Hematopoietic multipotent progenitor cell (in vitro differentiated cells): Measurements from ENCODE around the gene NOTO. TPM values are rescaled to one million over a fixed set of nuclear protein-coding genes. Genes with fewer than 3 reads are reported as not detected.
"Not testable (repeated sequence)": the region's sequence is repeated elsewhere in the genome, so short reads cannot be mapped to it uniquely, and the experiment has no call there.

Experiments
- DNase-seq, 3 donors: peaks; one replicate each; pipeline ENCODE4 v3.0.0-alpha.2; 2011 to 2015; ENCODE audit warnings: low read depth in 2 of 3, low spot score in 2 of 3
- total RNA-seq: library from RNA; depleted of rRNA; stranded (reverse); fragments of >200 nt; gene quantifications from one replicate; pipeline ENCODE4 v1.2.3, GENCODE V29; 2012

Gene NOTO, protein sequence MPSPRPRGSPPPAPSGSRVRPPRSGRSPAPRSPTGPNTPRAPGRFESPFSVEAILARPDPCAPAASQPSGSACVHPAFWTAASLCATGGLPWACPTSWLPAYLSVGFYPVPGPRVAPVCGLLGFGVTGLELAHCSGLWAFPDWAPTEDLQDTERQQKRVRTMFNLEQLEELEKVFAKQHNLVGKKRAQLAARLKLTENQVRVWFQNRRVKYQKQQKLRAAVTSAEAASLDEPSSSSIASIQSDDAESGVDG
- not detected for total RNA-seq

DNA sequence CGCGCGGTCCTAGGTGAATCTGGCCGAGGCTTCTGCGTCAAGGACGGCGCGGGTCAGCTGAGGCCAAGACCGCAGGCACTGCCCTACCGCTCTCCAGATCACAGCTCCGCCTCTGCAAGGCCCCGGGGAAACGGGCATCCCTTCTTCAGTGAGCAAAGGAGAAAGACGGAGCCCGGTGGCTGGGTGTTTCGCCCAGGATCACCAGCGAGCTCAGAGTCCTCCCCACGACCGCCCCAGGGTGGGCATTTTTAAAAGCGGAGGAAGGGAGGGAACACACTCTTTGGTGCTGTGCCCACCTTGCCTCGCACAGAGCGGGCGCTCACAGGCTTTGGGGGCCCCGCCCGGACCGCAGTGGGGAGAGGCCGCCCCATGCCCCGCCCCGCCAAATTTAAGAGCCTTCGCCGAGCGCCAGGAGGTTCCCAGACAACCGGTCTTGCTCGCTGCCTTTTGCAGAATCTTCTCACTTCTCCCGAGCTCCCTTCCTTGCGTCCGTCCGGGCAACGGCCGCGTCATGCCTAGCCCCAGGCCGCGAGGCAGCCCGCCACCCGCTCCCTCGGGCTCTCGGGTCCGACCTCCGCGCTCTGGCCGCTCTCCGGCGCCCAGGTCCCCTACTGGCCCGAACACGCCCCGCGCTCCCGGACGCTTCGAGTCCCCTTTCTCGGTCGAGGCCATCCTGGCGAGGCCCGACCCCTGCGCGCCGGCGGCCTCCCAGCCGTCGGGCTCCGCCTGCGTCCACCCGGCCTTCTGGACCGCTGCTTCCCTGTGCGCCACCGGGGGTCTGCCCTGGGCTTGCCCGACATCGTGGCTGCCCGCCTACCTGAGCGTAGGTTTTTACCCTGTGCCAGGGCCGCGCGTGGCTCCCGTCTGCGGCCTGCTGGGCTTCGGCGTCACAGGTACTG, at the start of gene NOTO:
TSS of gene NOTO (plus strand) at position 419 of the 899 bp plus-strand sequence. CDS start at position 512, 93 bp downstream.
- no peak for DNase-seq

DNA sequence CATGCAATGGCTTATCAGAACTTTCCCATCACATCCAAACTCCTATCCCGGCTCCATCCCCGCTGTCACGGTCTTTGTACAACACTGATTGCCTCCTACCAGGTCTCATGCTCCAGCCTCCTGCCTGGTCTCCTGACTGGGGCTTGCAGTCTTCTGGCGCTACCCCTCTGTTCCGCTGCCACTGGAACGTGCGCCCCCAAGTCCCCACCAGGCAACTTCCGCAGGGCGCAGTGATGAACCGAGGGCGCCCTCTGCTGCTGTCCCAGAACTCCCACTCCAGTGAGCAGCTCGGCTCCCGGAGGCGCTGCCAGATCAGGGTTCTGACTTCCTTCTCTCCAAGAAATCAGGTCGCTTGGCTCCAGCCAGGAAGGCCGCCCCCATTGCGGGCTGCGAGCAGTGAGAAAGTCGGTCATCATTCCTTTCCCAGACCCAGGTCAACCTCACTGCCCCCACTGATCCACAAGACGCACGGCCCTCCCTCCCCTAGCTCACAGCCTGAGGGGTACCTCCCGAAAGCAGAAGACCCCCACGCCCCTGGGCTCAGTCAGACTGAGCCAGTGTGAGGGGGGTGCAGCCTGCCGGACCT, 45.7 kb upstream of the NOTO start:
- DNase-seq = peak in 2 of 3 donors; percentile 62 to 71

DNA sequence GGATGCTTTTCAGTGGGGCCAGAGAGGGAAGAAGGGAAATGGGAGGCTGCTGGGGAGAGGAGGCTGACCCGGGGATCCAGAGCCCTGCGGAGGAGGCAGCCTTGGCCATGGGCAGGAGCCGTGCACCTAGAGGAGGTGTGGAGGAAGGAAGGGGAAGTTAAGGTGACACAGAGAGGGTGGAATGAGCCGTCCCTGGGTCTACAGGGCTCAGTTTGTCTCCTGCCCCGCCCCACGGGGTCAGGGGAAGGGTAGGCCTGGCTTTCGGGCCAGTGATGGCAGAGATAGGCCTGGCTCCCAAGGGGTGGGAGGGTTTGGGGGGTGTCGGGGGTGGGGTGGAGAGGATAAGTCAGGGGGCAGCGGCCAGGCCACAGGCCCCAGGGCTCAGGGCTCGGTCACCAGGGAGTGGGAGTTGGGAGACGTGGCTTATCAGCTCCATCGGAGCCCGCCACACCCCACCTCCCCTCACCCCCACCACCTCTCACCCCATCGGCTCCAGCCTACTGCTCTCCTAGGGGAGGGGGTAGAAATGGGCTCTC, 39.5 kb upstream of the NOTO start:
- DNase-seq = no peak

DNA sequence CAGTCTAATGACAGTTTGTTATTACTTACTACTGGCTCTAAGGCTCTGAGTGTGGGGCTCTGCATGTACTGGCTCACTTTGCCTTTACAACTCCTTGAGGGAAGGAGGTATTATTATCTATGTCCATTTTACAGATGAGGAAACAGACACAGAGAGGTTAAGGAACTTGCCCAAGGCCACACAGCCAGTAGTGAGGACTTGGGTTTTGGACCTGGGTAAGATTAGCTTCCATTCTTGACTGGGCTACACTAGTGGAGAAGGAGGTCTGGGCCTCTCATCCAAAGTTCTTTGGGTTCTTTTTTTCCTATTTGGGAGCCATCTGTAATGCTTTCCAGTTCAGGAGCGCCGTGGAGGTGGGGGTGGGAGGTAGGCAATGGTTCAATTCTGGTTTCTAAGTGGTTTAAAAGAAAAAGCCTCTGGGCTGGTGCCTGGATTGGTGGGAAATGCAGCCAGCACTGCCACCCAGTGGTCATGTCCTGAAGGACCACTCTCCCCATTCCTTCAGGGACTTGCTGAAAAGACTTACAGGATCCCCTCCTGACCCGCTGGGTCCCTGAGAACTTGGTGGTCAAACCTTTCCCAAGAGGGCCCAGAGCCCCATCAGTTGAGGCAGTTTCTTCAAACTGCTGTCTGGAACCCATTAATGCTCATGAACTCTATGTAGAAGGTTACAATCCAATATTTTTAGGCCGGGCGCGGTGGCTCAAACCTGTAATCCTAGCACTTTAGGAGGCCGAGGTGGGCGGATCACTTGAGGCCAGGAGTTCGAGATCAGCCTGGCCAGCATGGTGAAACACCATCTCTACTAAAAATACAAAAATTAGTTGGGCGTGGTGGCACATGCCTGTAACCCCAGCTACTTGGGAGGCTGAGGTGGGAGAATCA, 38.6 kb upstream of the NOTO start:
- peak; percentile 30 to 75 (median 54) for DNase-seq

DNA sequence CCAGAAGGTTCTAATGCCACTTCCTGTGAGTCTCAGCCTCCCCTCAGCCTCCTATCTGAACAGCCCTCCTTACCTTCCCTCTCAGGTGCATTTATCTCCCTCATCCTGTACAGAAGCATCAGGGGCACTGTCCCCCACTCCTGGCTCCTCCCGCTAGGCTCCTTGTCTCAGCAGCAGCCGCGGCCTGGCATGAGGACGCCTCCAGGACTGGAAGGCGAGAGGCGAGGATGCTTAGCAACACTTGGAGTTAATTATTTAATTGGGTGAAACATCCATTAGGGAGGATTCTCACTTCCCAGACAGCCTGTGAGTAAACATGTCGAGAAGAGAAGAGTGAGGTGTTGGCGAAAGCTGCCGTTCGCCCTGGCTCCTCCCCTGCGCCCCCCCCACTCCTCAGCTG, 36.4 kb upstream of the NOTO start:
- not testable (repeated sequence) for DNase-seq

DNA sequence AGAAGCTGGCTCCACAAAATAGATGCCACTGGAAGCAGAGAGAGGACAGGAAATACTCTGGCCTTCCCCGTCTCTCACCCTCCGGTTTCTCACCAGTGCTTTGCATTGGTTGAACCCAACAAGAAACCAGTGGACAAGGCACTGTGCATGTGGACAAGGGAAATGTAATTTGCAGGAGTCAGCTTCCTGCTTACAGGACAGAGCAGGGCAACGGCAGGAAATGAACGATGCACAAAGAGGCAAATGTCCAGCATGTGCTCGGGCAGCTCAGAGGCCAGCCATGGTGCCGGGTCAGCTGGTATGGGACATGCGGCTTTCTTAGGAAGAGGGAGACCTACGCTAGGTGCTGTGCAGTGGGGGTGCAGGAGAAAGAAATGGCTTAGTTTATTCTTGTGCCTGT, 35.6 kb upstream of the NOTO start:
- not testable (repeated sequence) for DNase-seq

DNA sequence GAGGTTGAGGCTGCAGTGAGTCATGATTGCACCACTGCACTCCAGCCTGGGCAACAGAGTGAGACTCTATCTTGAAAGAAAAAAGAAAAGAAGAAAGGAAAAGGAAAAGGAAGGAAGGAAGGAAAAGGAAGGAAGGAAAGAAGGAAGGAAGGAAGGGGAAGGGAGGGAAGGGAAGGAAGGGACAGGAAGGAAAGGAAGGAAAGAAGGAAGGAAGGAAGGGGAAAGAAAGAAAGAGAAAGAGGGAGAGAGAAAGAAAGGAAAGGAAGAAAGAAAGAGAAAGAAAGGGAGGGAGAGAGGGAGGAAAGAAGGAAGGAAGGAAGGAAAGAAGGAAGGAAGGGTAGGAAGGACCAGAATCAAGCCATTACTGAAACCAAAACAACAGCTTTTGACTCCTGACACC, 34.0 kb upstream of the NOTO start:
- not testable (repeated sequence) for DNase-seq

DNA sequence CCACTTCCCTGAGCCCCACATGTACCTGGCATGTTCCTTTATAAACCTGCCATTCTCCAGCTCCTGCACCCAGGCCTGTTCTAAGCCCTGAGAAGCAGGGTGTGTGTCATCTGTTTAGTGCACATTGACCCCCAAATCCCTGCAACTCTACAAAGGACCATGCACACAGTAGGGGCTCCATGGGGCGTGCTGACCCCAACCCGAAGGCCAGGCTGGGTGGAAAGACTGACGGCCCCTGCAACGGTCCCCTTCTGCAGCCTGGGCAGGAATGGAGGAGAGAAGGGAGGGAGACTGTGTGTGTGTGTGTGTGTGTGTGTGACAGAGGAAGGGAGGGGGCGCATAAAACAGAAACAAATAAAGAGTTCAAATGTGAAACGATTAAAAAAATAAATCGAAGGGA, 32.0 kb upstream of the NOTO start:
- not testable (repeated sequence) for DNase-seq

DNA sequence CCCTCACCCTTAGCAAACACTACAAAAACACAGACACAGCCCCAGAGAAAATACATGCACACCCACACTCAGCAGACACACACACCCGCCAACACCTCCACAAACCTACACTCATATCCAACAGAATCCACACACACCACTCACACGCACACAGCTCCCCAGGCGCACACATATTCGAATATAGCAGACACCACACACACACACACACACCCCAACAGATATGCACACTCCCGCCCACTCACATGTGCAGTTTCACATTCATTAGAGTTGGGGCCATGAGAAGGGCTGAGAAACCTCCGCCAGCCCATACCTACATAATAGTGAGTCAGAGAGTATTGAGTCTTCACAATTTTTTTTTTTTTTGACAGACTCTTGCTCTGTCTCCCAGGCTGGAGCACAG, 29.4 kb upstream of the NOTO start:
- DNase-seq = no peak

DNA sequence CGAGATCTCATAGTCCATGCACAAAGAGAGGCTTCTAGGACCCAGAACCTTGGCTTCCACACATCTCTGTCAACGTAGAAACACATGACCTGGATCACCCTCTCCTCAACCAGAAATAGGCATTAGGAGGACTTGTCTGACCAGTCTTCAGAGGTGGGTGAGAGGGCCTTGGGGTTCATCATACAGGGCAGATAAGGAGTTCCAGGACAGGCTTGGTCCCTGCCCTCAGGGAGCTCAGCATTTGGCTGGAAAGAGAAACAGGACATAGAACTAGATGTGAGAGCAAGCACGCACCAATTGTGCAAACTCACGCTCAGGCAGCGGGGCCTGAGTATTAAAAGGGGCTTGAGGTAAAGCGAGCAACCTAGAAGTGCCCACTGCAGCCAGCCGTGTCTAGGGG, 28.6 kb upstream of the NOTO start:
- DNase-seq = no peak

DNA sequence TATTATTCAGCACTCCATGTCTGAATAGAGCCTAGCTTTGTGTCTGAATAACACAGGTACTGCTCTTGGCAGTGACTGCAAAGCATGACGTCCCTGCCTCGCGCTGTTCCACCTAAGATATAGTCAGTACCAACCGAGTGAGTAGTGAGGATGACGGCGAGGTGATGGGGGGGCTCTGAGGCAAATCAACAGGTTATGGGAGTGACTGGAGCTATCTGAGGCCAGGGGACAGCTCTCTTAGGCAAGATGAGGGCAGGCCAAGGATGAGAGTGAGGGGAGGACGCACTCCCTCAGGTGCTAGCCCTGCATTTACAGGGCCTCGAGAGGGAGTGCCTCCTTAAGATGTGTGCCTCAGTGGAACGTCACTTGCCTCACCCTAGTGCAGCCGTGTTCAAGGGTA, 28.1 kb upstream of the NOTO start:
- DNase-seq = no peak

DNA sequence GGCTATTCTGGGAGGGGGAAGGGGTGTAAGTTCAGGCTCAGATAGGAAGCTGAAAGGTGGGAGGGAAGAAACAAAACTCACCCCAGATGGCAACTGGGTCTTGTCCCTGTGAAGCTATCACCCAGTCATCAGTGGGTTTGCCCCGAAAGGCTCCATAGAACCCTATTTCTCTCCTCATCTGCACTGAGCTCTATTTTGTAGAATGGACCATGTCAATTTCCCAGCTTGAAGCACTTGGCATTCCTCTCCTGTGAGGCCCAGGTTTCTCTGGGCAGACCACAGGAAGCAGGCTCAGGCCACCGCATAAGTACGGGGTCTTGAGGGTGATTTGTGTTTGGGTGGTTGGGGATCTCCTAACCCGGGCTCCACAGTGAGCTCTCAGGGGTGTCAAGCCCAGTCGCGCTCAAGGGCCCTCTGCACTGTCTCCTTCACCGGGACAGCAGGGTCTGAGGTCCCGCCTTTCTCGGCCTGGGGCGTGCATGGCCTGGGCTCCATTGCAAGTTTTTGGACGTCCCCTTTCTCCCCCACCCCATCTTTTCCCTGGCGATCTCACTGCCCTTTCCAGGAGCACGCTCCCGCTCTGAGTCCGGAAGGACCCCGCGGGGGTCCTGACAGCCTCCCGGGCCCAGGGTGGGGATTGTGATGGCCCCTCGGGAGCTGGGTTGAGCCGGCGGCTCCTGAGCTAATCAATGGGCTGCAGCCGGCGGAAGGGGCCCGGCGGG, 27.3 kb upstream of the NOTO start:
- DNase-seq = no peak

DNA sequence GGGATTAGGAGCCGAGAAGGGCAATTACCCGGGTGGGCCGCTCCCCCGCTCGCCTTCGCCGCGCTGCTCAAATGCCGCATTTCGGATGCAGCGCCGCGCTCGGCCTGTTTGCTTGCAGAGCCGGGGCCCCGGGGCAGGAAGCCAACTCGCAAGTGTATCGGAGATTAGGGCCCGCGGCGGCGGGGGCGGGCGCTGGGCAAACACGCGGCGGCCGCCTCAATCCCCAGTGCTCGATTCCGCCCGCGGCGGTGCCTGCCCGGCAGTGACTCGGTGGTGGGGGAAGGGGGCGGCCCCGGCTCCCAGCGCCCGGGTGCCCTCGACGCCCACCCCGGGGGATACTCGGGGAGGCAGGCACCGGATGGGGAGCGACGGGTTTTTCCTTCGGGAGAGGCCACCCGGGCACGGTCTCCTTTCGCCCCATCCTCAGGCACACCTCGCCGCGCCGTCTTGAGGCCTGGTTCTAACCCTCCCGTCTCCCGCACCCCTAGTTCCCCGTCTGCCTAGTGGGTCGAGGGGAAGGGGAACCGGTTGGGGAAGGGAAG, 26.6 kb upstream of the NOTO start:
- peak; percentile 36 to 83 (median 79) for DNase-seq

DNA sequence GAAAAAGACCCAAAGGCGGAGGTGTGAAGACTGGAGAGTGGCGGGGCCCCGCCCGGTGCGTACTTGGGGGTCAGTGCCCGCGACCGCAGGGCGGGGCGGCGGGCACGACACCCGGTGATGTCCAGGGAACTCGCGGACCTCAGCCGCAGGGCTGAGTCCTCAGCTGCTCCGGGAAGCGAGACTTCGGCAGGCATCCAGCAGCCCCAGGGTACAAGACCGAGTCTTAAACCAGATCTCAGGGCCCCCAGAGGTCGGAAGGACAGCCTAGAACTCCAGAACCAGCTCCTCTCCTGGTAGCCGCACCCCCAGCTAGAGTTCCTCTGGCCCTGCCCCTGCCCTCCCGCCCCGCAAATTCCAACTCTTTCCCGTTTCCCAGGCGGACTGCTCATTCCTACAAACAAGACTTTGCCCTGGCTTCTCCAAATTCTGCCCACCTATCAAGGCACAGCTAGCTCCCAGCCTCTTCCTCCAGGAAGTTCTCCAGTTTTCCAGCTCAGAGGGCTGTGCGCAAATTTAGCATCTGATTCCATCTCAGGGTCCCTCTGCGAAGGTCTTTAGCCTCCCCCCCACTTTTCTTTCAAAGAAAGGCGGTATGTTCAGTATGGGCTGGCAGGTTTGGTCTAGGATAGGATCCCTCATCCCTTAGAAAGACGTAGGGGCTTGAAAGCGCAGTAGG, 26.0 kb upstream of the NOTO start:
- no peak for DNase-seq

DNA sequence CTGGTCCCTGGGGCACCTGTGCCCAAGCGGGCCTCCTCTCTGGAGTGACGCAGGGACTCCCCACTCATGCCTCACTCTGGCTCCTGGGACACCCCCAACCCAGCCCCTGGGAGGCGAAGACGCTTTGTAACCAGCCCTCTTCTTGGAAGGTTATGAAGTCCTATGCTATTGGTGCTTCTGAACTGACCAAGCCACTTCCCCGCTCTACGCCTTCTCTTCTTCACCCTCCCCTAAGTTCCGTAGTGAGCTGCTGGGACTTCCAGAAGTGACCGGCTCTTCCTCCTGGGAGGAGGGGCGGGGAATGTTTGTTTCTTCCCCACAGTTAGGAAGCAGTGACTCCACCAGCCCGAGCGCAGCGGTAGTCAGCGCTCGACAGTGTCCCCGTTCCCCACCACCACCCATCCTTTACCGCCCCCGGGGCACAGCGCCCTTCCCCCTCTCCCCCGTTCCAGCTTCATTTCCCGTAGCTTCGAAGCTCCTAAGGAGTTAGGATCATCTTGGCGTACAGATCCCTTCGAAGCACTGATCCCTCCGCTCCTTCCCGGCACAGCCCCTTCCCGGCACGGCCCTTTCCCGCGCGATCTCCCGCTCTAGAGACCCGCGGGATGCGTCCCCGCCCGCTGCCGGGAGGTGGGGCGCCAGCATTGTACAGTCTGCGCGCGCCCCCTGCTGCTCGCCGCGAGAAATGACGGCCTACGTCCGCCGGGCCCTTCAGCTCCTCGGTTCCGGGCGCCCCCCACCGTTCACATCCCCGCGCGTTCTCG, 25.3 kb upstream of the NOTO start:
- peak; percentile 80 to 87 (median 84) for DNase-seq

DNA sequence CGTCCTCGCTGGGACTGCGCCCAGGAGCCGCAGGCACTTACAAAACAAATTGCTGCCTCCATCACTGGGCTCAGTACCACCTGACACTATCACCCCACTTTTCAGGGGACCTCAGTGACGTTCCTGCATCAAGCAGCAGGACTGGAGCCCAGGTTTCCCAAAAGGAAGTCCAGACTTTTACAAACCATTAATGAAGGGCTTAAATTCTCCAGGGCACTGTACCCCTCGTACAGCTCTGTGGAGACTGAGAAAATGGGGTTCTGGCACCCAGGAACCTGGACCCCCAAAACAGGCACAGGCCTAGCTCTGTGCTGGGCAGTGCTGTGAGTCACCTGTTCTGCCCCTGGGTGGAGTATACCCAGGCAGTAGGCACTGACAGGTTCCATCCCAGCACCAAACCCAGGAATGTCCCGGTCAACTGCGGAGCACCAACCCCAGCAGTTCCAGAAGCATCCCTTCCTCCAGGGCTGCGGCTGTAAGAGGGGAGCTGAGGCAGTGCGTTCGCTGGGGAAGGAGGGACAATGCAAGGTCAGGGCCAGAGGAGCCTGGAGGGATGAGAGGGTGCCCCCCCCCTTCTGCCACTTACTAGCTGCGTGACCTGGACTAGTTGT, 24.6 kb upstream of the NOTO start:
- no peak for DNase-seq

DNA sequence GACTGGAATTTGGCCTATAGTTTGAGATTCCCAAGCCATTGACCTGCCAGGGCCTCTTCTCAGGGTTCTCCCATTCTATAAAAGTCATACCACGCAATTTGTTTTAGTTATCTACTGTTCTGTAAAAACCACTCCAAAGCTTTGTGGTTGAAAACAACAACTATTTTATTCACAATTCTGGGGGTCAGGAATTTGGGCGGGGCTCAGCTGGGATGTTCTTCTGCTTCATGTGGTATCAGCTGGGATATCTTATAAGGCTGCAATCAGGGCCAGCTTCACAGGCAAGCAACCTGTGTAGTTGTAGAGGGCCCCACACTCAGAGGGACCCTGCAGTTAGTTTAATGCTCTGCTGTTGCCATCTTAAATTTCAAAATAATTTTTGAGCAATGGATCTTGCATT, 16.4 kb upstream of the NOTO start:
- DNase-seq = no peak

DNA sequence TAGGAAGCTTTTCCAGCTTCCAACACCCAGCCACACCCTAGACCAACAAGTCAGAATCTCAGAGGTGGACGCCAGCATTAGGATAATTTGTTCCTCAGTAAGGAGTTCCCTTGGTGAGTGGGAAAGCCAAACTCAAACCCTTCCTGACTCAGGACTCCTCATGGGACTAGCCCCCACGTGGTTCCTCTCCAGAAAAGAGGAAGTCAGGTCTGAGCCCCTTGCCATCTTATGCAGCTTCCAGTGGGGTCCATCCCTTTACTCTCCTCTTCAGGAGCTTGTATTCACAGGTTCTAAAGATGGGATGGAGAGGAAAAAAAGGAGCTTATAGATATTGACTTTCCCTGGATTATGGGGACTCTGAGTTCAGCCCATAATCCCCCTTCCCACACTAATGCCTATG, 14.8 kb upstream of the NOTO start:
- no peak for DNase-seq
